GM23338 (cell line): ENCODE measurements around the gene SLC25A44. TPM values are rescaled to one million over a fixed set of nuclear protein-coding genes. Genes with fewer than 3 reads are reported as not detected.

Experiments used
- ATAC-seq: fragments of 200-7000 bp; cut with Tn5 transposase; 3 replicates; pipeline ENCODE4 v1.9.1; 2020
- DNase-seq: peaks from one replicate; pipeline ENCODE4 v3.0.0-alpha.2; 2015; ENCODE audit warnings: low spot score
- H2AFZ ChIP-seq: fragments of 200-600 bp; sonication (generic); 2 replicates; pipeline ENCODE4 v1.8.0; 2016; ENCODE audit warnings: antibody characterized with exemption, mild to moderate bottlenecking, moderate library complexity
- H3F3A ChIP-seq: fragments of 200-600 bp; sonication (generic); replicated peaks from 2 replicates; pipeline ENCODE4 v1.8.0; 2017; ENCODE audit warnings: antibody characterized with exemption, mixed run types, low read depth
- H3K27ac ChIP-seq: fragments of 200-600 bp; sonication (generic); 2 replicates; pipeline ENCODE4 v1.6.1; 2016; ENCODE audit warnings: low read depth
- H3K27me3 ChIP-seq: fragments of 200-600 bp; sonication (generic); 2 replicates; pipeline ENCODE4 v1.8.0; 2016; ENCODE audit warnings: mild to moderate bottlenecking, mixed run types, moderate library complexity; ENCODE audit not compliant: insufficient read depth
- H3K36me3 ChIP-seq: fragments of 200-600 bp; sonication (generic); 2 replicates; pipeline ENCODE4 v1.8.0; 2016; ENCODE audit warnings: mild to moderate bottlenecking; ENCODE audit not compliant: insufficient read depth
- H3K4me1 ChIP-seq: fragments of 200-600 bp; sonication (generic); 2 replicates; pipeline ENCODE4 v1.8.0; 2016; ENCODE audit warnings: mild to moderate bottlenecking, moderate library complexity; ENCODE audit not compliant: insufficient read depth
- H3K4me2 ChIP-seq: fragments of 200-600 bp; sonication (generic); 2 replicates; pipeline ENCODE4 v1.7.1; 2017; ENCODE audit warnings: mixed run types
- H3K4me3 ChIP-seq: fragments of 200-600 bp; sonication (generic); 2 replicates; pipeline ENCODE4 v1.6.1; 2016; ENCODE audit warnings: mixed run types
- H3K79me2 ChIP-seq: fragments of 200-600 bp; sonication (generic); replicated peaks from 2 replicates; pipeline ENCODE4 v1.8.0; 2017; ENCODE audit warnings: mild to moderate bottlenecking; ENCODE audit not compliant: insufficient read depth
- H3K9me2 ChIP-seq: fragments of 200-600 bp; sonication (generic); 2 replicates; pipeline ENCODE4 v1.8.0; 2017; ENCODE audit not compliant: insufficient read depth
- H4K20me1 ChIP-seq: fragments of 200-600 bp; sonication (generic); replicated peaks from 2 replicates; pipeline ENCODE4 v1.8.0; 2017; ENCODE audit warnings: mild to moderate bottlenecking; ENCODE audit not compliant: insufficient read depth
- H3K27ac Mint-ChIP-seq: 2 replicates; pipeline ENCODE4 v1.8.0; 2020; ENCODE audit warnings: inconsistent platforms, mild to moderate bottlenecking, moderate library complexity, mixed read lengths
- H3K27me3 Mint-ChIP-seq: 3 replicates; pipeline ENCODE4 v1.8.0; 2022; ENCODE audit warnings: low read depth, mild to moderate bottlenecking, moderate library complexity, mixed read lengths, inconsistent platforms; ENCODE audit not compliant: insufficient read depth, poor library complexity
- H3K36me3 Mint-ChIP-seq: 3 replicates; pipeline ENCODE4 v1.8.0; 2021; ENCODE audit warnings: low read depth, mild to moderate bottlenecking, inconsistent platforms, moderate library complexity, mixed read lengths
- H3K4me1 Mint-ChIP-seq: 3 replicates; pipeline ENCODE4 v1.8.0; 2020; ENCODE audit warnings: mild to moderate bottlenecking, inconsistent platforms, mixed read lengths
- H3K4me3 Mint-ChIP-seq: 3 replicates; pipeline ENCODE4 v1.8.0; 2021; ENCODE audit warnings: moderate library complexity, mild to moderate bottlenecking, inconsistent platforms, mixed read lengths
- H3K9me3 Mint-ChIP-seq: 3 replicates; pipeline ENCODE4 v1.8.0; 2020; ENCODE audit warnings: moderate library complexity, mild to moderate bottlenecking, inconsistent platforms, mixed read lengths
- CREB1 ChIP-seq: fragments of 250-450 bp; sonication (Bioruptor Pico); IDR thresholded peaks from 2 replicates; pipeline ENCODE4 v1.5.0; 2020; ENCODE audit warnings: low read depth, mild to moderate bottlenecking, moderate library complexity
- EZH2 ChIP-seq: fragments of 200-600 bp; sonication (generic); IDR thresholded peaks from one replicate; pipeline ENCODE4 v1.8.0; 2017; ENCODE audit warnings: antibody characterized with exemption, mild to moderate bottlenecking, low read depth; ENCODE audit not compliant: unreplicated experiment
- EZH2phosphoT487 ChIP-seq: fragments of 200-600 bp; sonication (generic); IDR thresholded peaks from one replicate; pipeline ENCODE4 v1.8.1; 2018; ENCODE audit warnings: antibody characterized with exemption; ENCODE audit not compliant: unreplicated experiment
- JUNB ChIP-seq: IDR thresholded peaks from one replicate; pipeline ENCODE4 v1.6.1; 2016; ENCODE audit warnings: antibody characterized with exemption; ENCODE audit not compliant: unreplicated experiment
- POLR2AphosphoS5 ChIP-seq: IDR thresholded peaks from 2 replicates; pipeline ENCODE4 v1.6.1; 2016; ENCODE audit warnings: antibody characterized with exemption, low read depth
- STAT1 ChIP-seq: IDR thresholded peaks from one replicate; pipeline ENCODE4 v1.6.1; 2016; ENCODE audit warnings: antibody characterized with exemption; ENCODE audit not compliant: unreplicated experiment
- ZNF114 ChIP-seq: fragments of 250-450 bp; sonication (Bioruptor Pico); IDR thresholded peaks from 2 replicates; pipeline ENCODE4 v1.5.0; 2020; ENCODE audit warnings: mild to moderate bottlenecking, moderate library complexity
- ZNF331 ChIP-seq: fragments of 250-450 bp; sonication (Bioruptor Pico); IDR thresholded peaks from 2 replicates; pipeline ENCODE4 v1.5.0; 2020; ENCODE audit warnings: low read depth, mild to moderate bottlenecking, moderate library complexity
- polyA plus RNA-seq: library from polyadenylated mRNA; unstranded; fragments of >200 nt; fragmentation: Nextera tagmentation; extraction: Ambion mirVana; gene quantifications from 2 replicates; pipeline ENCODE4 v1.2.1, GENCODE V29; 2016
- total RNA-seq: library from RNA; depleted of rRNA; stranded (reverse); fragments of >200 nt; shearing (Covaris generic); gene quantifications from 2 replicates; pipeline ENCODE4 v1.2.3, GENCODE V29; 2014
- TF ChIP-seq, protein P1 (sequence below): IDR thresholded peaks from one replicate; pipeline ENCODE4 v1.6.1; 2018; ENCODE audit warnings: antibody characterized with exemption; ENCODE audit not compliant: unreplicated experiment
- TF ChIP-seq, protein P2 (sequence below), 2 experiments: fragments of 200-600 bp in 1 of 2; sonication (generic) in 1 of 2; conservative IDR thresholded peaks; 2 replicates each; pipeline versions ENCODE4 v1.5.1 to v1.6.1; 2016 to 2017; ENCODE audit warnings: antibody characterized with exemption in 2 of 2, low read depth in 2 of 2, mild to moderate bottlenecking in 2 of 2, moderate library complexity in 1 of 2
- TF ChIP-seq, protein P3 (sequence below): IDR thresholded peaks from 2 replicates; pipeline ENCODE4 v1.6.1; 2016; ENCODE audit warnings: antibody characterized with exemption

SLC25A44 gene
- total and polyA plus RNA-seq, 2 experiments from 2014 or later = 7.0 to 25.1 TPM

DNA sequence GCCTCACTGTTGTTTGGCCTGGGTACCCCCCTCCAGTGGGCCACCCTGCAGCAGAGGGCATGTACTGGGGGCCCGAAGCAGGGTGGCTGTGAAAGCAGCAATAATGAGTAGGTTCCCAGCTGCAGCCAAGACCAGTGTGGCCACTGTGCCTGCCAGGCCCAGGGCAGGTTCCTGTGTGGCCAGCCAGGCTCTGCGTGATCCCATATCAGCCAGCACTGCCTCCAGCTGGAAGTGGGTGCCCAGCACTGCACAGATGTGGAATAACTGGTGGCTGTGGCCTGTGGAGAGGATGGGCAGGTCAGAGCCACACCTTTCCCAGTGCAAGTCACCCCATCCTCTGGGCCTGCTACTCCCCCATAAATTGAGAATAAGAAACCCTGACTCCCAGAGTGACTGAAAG, 50.2 kb downstream of the SLC25A44 start (continued):
- TF ChIP-seq, protein P1, sequence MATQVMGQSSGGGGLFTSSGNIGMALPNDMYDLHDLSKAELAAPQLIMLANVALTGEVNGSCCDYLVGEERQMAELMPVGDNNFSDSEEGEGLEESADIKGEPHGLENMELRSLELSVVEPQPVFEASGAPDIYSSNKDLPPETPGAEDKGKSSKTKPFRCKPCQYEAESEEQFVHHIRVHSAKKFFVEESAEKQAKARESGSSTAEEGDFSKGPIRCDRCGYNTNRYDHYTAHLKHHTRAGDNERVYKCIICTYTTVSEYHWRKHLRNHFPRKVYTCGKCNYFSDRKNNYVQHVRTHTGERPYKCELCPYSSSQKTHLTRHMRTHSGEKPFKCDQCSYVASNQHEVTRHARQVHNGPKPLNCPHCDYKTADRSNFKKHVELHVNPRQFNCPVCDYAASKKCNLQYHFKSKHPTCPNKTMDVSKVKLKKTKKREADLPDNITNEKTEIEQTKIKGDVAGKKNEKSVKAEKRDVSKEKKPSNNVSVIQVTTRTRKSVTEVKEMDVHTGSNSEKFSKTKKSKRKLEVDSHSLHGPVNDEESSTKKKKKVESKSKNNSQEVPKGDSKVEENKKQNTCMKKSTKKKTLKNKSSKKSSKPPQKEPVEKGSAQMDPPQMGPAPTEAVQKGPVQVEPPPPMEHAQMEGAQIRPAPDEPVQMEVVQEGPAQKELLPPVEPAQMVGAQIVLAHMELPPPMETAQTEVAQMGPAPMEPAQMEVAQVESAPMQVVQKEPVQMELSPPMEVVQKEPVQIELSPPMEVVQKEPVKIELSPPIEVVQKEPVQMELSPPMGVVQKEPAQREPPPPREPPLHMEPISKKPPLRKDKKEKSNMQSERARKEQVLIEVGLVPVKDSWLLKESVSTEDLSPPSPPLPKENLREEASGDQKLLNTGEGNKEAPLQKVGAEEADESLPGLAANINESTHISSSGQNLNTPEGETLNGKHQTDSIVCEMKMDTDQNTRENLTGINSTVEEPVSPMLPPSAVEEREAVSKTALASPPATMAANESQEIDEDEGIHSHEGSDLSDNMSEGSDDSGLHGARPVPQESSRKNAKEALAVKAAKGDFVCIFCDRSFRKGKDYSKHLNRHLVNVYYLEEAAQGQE = no peak
- TF ChIP-seq POLR2AphosphoS5 = no peak
- no peak for TF ChIP-seq STAT1
- TF ChIP-seq ZNF114 = no peak
- no peak for TF ChIP-seq EZH2phosphoT487
- TF ChIP-seq, protein P2, sequence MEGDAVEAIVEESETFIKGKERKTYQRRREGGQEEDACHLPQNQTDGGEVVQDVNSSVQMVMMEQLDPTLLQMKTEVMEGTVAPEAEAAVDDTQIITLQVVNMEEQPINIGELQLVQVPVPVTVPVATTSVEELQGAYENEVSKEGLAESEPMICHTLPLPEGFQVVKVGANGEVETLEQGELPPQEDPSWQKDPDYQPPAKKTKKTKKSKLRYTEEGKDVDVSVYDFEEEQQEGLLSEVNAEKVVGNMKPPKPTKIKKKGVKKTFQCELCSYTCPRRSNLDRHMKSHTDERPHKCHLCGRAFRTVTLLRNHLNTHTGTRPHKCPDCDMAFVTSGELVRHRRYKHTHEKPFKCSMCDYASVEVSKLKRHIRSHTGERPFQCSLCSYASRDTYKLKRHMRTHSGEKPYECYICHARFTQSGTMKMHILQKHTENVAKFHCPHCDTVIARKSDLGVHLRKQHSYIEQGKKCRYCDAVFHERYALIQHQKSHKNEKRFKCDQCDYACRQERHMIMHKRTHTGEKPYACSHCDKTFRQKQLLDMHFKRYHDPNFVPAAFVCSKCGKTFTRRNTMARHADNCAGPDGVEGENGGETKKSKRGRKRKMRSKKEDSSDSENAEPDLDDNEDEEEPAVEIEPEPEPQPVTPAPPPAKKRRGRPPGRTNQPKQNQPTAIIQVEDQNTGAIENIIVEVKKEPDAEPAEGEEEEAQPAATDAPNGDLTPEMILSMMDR (conservative IDR thresholded peaks at IDR 0.05; ENCODE audit: low read depth in 2 of 2) = no peak
- TF ChIP-seq JUNB = no peak
- TF ChIP-seq CREB1 (CRISPR knock-in tag) = no peak
- no peak for TF ChIP-seq EZH2
- no peak for TF ChIP-seq ZNF331 (CRISPR knock-in tag)

DNA sequence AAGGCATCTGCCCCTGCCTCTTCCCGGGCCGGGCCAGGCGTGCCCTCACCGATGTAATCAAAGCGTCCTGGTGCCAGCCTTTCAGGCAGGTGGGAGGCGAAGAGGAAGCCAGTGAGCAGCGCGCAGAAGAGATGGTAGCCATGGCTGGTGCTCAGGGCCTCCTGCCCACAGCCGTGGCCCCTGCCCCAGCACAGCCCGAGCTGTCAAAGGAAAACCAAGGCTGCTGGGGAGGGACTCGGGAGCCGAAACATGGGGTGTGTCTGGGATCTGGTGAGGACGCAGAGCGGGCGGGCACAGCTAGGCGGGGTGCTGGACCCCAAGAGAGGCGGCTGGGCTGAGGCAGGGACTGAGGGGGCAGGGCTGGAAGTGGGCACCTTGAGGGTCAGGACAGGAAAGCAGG, 50.8 kb downstream of the SLC25A44 start:
- Histone ChIP-seq H4K20me1 (no peaks in the 10 kb centered on the region), H3K36me3 (no peaks in the 10 kb centered on the region), H3K4me3 (peak overlapping the region; percentile 64; the same call in 1 of the 2 replicates), H3K4me1 (peaks cover 33% of the 10 kb centered on the region), H3K4me2 (peak overlapping the region; percentile 91), H3F3A (peaks cover 15% of the 10 kb centered on the region), H3K9me2 (no peaks in the 10 kb centered on the region), H3K27me3 (no peaks in the 10 kb centered on the region), H3K27ac (no peak overlapping the region), H3K79me2 (no peaks in the 10 kb centered on the region), H2AFZ (no peak overlapping the region)
- Mint-ChIP-seq H3K4me1 (peaks cover 34% of the 10 kb centered on the region), H3K36me3 (peaks cover 12% of the 10 kb centered on the region), H3K9me3 (no peaks in the 10 kb centered on the region), H3K4me3 (peak overlapping the region; percentile 78), H3K27ac (peak overlapping the region; percentile 74; the same call in 1 of the 2 replicates), H3K27me3 (peaks cover 22% of the 10 kb centered on the region)
- DNase-seq (no peak), ATAC-seq (no peak)
- TF ChIP-seq, protein P1 = no peak
- TF ChIP-seq, protein P3, sequence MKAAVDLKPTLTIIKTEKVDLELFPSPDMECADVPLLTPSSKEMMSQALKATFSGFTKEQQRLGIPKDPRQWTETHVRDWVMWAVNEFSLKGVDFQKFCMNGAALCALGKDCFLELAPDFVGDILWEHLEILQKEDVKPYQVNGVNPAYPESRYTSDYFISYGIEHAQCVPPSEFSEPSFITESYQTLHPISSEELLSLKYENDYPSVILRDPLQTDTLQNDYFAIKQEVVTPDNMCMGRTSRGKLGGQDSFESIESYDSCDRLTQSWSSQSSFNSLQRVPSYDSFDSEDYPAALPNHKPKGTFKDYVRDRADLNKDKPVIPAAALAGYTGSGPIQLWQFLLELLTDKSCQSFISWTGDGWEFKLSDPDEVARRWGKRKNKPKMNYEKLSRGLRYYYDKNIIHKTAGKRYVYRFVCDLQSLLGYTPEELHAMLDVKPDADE = no peak
- TF ChIP-seq CREB1 (CRISPR knock-in tag) (no peak), ZNF331 (CRISPR knock-in tag) (no peak), EZH2 (no peak), POLR2AphosphoS5 (no peak)
